GM18873 (cell line): Measurements from ENCODE around the gene SLC8A1.

Experiments
- ATAC-seq: cut with Tn5 transposase; IDR thresholded peaks from one replicate; pipeline ENCODE4 v1.9.1; 2021; ENCODE audit warnings: mild to moderate bottlenecking, moderate library complexity, moderate number of reproducible peaks; ENCODE audit not compliant: unreplicated experiment, low FRiP score

The SLC8A1 gene

DNA sequence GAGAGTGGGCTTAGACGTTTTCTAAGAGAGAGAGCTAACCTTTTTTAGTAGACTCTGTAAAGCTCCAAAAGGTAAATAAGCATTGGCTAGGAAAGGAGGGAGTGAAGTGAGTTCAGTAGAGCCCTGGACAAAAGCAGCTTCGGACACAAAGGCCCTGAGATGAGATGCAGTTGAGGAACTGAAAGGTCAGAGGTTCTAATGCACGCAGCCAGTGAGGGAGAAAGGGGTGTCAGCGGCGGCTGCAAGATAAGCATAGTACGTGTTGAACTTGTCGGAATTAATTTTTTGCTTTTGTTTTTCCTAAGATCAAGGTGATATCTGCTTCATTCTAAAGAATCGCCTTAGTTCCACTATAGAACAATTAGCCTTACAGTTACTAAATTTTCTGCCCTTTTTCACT, 11.2 kb upstream of the SLC8A1 start:
- ATAC-seq, result no peak

DNA sequence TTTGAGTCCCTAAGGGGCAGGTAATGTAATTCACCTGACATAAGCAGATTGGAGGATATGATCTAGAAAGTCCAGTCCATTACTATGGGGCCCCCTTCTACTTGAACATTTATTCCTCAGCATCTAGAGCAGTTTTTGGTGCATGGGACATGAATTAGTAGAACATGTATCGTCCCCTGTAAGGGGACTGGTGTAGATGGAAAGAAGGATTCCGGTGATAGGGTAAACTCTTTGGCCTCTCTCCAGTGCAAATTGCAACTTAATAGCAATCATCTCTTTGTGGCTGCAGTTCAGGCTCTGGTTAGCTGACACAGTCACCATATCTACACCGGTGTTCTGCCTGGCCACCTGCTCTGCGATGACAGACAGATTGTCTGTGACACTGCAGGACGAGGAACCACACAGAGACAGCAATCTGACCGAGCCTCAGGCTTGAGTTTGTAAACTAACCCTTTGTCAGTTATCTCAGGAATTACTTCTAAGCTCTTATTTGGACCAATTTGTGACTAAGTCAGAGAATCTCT, 6.4 kb upstream of the SLC8A1 start:
- ATAC-seq, result no peak

DNA sequence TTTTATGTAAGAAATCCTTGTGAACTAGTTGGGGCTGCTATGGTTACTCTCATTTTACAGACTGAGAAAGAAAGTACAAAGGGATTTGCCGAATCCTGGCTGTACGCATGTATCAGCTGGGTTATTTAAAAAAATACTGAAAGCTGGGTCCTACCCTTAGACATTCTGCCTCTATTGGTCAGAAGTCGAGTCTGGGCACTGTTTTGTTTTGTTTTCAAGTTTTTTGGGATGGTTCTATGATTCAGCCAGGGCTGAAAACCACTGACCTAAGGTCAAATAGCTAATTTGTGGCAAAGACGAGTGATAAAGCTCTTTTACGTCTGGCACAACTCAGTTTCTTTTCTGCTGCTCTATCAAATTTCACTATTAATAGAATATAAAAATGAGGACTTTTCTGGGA, 5.9 kb upstream of the SLC8A1 start:
- ATAC-seq, result no peak

DNA sequence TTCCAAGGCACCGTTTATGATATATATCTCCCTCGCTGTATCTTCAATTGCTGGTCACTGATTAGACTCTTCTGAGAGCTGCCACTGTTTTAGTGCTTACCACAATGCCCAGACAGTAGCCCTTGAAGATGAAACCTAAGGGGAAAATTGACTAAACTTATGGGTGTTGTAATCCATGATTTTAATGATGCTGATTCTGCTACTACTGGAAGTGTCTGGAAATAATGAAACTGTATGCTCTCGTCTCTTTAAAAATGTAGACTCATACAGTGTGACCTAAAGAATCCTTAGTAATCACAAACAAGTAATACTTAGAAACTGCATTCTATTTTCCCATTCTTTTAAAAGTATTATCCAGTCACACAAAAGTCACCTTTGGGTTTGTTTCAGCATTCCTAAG, 5.5 kb upstream of the SLC8A1 start:
- ATAC-seq, result no peak

DNA sequence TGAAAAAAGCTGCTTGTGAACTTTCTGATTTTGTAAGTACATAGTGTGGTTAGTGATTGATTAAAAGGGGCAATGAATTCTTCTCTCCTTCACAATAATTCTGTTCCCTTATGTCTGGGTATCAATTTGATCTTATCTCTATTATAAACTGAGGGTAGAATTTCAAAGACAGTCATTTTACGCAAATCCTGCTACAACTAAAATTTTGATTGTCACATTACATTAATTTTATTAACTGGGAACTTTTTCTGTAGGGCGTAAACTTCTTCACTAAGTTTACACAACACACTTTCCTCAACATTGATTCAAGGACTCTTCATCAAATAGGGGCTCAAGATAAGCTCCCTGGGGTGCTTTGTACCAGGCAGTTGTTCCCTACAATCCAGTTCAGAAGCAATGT, 5.0 kb upstream of the SLC8A1 start:
- ATAC-seq, result no peak

DNA sequence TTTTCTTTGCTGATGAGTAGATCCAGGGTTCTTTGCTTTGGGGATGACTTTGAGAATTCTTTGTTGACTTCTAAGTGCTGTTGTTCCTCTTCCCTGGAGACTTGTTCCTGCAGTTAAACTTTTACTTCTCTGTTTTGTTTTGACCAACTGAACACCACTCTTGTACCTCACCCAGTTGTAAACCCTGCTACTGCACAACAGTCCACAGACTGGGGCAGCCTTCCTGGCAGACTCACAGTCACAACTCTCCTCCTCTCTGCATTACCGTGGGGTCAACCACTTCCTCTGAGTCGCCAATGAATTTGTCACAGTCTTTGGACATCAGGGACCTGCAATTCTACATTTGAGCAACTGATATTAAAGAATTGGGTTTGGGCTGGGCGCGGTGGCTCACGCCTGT, 3.8 kb upstream of the SLC8A1 start:
- no peak for ATAC-seq

DNA sequence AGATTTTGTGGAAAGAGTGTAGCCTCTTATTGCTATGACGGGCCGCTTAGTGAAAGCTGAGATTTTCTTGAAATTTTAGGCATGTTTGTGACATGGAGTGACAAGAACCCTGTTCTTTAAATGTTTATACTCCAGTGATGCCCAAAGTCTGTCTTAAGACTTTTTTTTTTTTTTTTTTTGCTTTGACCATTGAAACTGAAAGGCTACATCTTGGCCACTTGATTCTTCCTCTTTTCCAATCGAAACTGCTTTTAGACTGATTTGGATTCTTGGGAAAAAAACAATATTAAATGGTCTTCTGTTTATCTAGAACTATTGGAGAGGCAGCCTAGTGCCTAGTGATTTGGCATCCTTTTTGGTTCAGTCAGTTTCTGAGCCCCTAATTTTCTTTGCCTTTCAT, 2.4 kb upstream of the SLC8A1 start:
- no peak for ATAC-seq

DNA sequence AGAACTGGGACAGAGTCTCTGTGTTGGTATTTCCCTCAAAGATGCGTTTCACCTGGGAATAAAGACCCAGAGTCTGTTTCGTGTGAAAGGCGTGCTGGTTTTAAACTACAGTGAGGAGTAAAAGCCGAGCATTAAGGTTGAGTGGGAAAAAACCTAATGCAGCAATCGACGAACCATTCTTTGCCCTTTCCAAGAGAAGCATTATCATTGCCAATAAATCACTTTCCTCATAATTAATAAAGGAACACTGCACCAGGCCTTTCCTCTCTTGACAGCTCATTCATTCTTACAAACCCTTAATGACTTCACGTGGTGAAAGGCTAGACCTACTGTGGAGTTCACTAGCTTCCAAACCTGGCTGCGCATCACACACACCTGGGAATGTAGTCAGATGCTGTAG, 896 bp upstream of the SLC8A1 start:
- no peak for ATAC-seq

DNA sequence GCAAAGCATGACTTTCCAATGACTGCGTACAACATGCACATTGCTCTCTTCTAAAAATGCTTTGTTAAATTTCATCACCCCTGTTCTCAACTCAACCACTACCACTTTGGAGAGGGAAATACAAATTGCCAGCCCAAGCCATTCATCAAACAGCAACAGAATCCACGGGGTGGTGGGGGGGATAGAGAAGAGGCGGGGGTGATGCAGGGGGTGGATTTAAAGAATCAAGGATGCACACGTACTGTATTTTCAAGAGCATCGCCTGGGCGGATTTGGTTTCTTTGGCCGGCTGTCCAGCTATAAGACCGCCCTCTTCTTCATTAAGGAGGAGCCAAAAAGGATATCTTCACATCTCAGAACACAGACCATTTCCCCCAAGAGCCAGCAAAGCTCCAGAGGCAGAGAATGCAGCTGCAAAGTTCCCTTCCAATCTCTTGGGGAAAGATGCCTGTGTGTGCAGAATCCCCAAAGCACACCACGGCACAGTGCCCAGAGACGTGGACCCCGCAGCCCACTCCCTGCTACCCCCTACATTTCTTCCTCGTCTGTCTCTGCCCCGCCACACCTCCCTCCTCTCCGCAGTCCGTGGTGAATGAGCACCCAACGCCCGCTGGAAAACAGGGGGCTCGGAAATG, 977 bp downstream of the SLC8A1 start:
- no peak for ATAC-seq

DNA sequence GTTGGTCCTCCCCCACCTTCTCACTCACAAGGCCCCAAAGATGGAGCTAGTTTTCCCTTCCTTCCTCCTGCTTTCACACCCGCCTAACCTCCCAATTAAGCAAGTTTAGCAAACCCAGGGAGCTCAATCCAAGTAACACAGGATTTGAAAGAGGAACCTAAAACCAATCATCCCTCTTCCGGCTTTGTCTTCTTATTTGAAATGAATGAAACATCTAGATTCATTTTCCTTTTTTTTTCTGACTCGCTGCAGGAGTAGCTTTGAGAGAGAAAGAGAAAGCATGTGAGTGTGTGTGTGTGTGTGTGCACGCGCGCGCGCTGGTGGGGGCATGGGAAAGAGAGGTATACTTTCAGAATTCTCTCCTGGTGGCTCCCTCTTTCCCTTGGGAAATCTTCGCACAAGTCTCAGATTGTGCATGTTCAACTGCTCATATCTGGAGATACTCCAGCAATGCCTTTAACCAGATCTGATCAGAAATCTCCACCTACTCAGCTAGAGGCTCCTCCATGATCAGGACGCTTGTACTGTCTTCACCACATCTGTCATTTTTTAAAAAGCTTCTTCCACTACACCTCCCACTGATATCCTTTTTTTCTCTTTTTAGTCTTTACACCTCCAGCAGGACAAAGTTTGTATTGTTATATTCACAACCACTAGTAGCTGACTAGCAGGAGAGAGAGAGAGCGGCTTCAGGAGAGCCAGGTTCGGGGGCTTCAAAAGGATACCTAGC, 1.7 kb downstream of the SLC8A1 start:
- ATAC-seq, result no peak

DNA sequence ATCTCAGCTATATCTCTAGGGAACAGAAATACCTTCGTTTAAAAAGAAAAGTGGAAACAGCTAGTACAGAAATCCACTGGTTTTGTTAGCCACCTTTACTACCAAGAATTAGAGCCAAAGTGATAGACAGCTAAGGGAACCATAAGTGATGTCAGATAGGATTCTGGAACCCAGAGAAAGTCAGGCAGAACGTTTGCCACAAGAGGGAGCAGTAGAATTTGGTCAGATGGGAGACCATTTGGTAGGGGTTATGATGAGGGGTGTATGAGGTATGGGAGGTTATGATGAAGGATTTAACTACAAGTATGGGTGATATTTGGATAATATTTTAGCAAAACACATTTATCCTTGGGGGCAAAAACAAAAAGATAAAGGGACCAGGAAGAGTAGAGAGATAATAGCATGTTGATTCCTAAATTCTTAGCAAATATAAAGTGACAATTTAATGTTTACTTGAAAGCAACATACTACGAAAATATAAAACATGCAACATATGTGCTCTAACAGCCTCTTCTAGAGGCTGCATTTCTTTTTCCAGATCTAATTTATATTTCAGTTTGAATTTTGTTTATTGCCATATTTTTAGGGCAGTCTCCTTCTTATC, 3.3 kb downstream of the SLC8A1 start:
- ATAC-seq, result no peak

DNA sequence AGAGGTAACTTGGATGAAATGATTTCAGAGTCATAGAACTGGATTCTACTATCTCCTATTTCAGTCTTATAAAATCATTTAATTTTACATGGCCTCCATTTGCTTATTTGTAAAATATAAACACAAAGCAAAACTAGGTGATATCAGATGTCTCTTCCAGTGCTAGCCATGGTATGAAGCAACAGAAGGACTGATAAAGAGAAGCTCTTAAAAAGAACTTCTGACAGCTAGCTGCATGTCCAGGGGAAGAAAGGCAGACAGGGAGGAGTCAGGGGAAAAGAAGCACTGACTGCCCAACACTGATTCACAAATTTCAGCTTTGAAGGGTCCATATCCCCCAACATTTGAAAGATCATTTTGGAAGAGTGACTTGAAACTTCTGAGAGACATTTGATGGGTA, 6.4 kb downstream of the SLC8A1 start:
- no peak for ATAC-seq

DNA sequence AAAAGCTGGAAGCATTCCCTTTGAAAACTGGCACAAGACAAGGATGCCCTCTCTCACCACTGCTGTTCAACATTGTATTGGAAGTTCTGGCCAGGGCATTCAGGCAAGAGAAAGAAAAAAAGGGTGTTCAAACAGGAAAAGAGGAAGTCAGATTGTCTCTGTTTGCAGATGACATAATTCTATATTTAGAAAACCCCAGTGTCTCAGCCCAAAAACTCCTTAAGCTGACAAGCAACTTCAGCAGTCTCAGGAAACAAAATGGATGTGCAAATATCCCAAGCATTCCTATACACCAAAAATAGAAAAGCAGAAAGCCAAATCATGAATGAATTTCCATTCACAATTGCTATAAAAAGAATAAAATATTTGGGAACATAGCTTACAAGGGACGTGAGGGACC, 11.1 kb downstream of the SLC8A1 start:
- ATAC-seq, result no peak

DNA sequence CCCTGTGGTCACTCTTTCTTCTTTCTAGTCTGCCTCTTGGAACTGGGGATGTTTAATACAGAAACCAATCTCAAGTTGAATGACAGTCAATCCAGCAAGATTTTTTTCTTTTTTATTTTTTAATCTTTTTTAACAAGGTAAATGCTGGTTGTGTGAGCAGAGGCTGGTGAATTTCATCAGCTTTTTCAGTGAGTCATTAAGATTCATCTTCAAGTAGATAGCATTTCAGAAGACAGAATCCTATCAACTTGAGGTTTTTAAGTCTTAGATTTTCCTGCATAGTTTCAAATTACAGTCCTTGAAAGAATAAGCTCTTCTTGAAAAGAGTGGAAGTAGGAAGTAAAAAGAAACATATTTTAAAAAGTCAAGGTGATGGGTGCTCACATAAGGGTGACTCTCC, 12.4 kb downstream of the SLC8A1 start:
- no peak for ATAC-seq

DNA sequence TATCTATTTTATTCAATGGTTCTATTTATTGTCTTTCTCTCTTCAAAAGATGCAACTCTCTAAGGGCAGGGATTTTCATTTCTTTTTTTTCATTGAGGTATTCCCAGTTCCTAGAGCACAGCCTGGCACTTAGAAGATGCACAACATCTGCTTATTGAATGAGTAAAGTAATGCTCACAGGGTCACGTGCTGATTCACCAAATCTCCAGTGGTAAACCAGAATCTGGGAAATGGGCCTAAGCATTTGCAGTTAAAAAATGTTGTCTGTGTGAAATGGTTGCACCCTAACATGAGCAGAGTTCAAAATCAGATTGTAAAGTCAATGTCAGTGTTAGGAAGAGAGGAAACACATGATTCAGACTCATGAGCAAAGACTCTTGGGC, 15.8 kb downstream of the SLC8A1 start:
- no peak for ATAC-seq

DNA sequence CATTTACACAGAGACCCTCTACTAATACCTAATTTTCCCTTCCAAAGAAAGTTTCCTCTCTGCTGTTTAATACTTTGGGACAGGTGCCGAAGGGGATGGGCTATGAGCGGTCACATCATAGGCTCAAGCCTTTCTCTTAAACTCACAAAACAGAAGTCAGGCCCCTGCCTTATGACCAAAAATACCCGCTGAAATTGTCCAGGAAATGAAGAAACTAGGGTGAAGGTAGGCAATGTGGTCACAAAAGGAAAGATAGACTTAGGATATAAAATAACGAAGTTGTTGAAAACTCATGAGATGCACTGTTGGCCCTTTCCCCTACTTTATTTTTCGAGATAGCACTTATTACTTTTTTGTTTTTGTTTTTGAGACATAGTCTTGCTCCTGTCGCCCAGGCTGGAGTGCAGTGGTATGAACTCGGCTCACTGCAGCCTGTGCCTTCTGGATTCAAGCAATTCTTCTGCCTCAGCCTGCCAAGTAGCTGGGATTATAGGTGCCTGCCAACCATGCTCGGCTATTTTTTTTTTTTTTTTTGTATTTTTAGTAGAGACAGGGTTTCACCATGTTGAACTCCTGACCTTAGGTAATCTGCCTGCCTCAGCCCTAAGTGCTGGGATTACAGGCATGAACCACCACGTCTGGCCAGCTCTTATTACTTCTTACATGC, 16.3 kb downstream of the SLC8A1 start:
- no peak for ATAC-seq

DNA sequence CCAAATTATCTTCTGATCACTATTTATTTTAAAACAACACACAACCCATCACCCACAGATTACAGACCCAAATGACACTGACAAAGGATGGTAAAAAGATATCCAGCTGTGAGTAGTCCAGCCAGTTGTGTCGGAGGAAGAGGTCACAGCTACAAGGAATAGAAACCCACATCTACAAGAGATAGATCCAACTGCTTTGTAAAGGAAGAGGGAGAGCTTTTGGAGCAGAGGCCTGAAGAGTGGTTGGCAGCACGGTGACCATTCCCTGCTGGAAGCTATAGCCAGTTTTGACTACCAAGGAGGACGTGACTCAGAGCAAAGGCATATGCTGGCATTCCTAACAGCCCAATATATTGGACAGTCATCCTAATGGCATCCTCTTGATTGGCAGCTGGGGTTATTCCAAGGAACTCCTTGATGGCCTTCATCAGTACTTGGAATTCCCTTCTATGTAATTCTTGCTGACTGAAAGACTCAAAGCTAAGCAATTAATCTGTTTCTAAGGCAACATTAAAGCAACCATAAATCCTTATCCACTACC, 17.1 kb downstream of the SLC8A1 start:
- ATAC-seq, result no peak

DNA sequence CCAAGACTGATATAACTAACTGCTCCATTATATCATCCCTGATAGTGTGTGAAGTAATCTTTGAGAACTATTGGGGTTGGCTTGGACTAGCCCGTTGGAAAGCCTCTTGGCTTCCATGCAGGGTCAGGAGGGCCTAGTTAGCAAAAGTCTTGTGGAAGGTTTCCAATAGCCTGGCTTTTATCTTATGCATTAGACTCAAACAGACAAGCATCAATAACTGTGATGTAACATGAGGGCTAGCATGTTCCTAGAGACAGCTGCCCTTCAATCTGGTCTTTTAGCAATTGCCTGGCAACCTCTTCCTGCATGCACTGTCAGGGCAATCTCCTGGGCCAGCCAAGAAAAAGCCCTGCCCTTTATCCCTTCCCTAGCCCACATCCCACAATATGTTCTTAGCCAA, 18.2 kb downstream of the SLC8A1 start:
- ATAC-seq, result no peak

DNA sequence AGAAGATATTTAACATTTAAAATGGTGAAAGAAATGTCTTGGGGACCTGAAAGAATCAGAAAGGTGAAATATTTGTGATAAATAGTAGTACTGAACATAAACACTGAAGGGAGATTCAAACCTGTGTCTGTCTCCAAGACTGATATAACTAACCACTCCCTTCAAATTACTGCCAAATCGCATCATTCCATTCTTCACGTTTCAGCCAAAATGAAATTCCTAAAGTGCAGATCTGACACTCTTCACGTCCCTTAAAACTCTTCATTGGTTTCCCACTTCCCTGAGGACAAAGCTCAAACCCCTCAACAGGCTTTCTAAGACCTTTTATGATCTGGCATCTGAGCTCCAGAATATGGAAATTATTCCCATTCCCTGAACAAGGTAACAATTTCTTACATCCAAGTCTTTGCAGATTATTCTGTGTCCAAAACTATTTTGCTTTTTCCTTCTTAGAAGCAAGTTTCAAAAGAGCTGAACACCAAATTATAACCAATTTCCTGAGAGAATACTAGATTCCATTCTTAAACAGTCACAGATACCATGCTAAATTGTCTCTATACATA, 18.9 kb downstream of the SLC8A1 start:
- no peak for ATAC-seq

DNA sequence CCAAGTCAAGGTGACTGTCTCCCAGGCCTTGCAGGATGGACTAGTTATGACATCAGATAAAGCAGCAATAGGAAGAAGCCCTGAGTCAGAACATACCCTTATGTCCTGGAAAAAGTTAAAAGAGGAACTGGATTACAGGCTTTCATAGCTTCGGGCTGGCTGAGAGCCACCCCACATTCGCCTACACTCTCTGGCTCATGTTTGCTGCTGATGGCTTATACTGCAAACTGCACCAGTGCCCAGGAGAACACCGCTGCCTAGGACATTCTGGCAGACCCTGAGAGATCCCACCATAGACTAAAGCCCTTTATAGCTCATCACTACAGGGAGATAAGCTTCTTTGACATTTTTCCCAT, 20.3 kb downstream of the SLC8A1 start:
- ATAC-seq, result no peak
